Fibroblast of peridontal ligament (primary cell): ENCODE data around the gene NUCB1.
"Not testable (repeated sequence)": the region's sequence is repeated elsewhere in the genome, so short reads cannot be mapped to it uniquely, and the experiment has no call there.

Source experiments
- DNase-seq: peaks from one replicate; pipeline ENCODE4 v3.0.0-alpha.2; 2010; ENCODE audit errors: extremely low read depth

The NUCB1 gene

GRCh38 chr19:48874303-48875135 lies 25.6 kb upstream of the NUCB1 start:
- DNase-seq: peak; percentile 40

GRCh38 chr19:48876043-48876981 lies 23.8 kb upstream of the NUCB1 start:
- peak; percentile 22 for DNase-seq

GRCh38 chr19:48877855-48878195 lies 22.3 kb upstream of the NUCB1 start:
- DNase-seq: no peak

- no peak for DNase-seq
Measured at GRCh38 chr19:48878196-48879024, 21.7 kb upstream of the NUCB1 start.

GRCh38 chr19:48879025-48879637 lies 21.0 kb upstream of the NUCB1 start:
- no peak for DNase-seq

GRCh38 chr19:48879696-48880095 lies 20.4 kb upstream of the NUCB1 start:
- DNase-seq: not testable (repeated sequence)

GRCh38 chr19:48881741-48882657 lies 18.1 kb upstream of the NUCB1 start:
- no peak for DNase-seq

GRCh38 chr19:48883726-48884125 lies 16.4 kb upstream of the NUCB1 start:
- DNase-seq: no peak

- DNase-seq: no peak
Measured at GRCh38 chr19:48887861-48888612, 12.1 kb upstream of the NUCB1 start.

- not testable (repeated sequence) for DNase-seq
Measured at GRCh38 chr19:48889496-48889895, 10.6 kb upstream of the NUCB1 start.

- DNase-seq: no peak
Measured at GRCh38 chr19:48890551-48890950, 9.6 kb upstream of the NUCB1 start.

- DNase-seq: no peak
Measured at GRCh38 chr19:48895226-48895625, 4.9 kb upstream of the NUCB1 start.

- no peak for DNase-seq
Measured at GRCh38 chr19:48896191-48896720, 3.9 kb upstream of the NUCB1 start.

- DNase-seq: no peak
Measured at GRCh38 chr19:48897181-48897580, 2.9 kb upstream of the NUCB1 start.

- not testable (repeated sequence) for DNase-seq
Measured at GRCh38 chr19:48899386-48899749, 744 bp upstream of the NUCB1 start.

- DNase-seq: peak; percentile 49
Measured at GRCh38 chr19:48900477-48901406, 630 bp downstream of the NUCB1 start.

- DNase-seq: not testable (repeated sequence)
Measured at GRCh38 chr19:48902291-48902690, 2.2 kb downstream of the NUCB1 start.

- not testable (repeated sequence) for DNase-seq
Measured at GRCh38 chr19:48903788-48904187, 3.7 kb downstream of the NUCB1 start.
